COR-L47 (cell line): ENCODE measurements around the gene SBF2.

Source experiments
- DNase-seq: peaks from one replicate; lab custom pipeline; 2025; lab: John Stamatoyannopoulos, UW

SBF2 gene

DNA sequence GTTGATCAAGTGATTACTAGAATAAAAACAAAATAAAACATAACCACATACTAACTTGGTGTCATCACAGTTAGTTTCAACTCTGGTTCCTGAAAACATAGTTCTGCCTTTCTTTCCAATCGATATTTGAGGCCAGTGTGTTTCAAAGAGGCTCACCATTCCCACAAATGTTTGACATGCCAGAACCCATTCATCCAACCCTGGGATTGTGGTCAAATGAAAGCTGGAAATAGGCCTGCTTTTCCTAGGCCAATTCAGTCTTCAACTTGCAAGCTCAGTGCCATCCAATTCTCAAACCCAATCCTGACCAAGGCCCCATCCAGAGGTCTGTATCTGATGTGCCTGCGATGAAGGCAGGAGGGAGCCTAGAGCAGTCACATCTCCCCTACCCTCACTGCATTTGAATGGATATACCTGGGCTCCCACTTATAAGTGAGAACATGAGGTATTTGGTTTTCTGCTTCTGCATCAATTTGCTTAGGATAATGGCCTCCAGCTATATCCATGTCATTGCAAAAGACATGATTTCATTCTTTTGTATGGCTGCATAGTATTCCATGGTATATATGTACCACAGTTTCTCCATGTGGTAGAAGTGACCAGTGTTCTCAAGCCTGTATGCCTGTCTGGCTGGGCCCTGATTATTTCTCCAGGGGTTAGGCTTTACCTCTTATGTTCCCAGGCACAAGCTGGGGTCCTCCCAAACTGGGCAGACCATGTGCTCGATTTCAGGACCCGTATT is 486.9 kb downstream of the SBF2 start:
- no peak for DNase-seq

DNA sequence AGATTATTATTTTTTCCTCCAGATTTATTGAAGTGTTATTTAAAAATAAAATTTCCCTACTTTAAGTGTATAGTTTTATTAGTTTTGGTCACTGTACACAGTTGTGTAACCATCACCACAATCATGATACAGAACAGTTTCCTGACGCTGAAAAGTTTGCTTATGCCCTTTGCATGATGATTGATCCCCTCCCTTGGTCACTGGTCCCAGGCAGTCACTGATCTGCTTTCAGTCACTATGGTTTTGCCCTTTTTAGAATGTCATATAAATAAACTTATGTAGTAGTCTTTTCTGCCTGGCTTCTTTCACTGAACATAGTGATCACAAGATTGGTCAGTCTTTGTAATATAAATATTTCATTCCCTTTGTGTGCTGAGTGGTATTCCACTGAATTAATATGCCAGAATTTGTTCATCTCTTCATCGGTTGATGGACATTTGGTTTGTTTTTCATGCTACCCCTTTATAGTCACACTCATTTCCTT is 489.6 kb downstream of the SBF2 start:
- no peak for DNase-seq

DNA sequence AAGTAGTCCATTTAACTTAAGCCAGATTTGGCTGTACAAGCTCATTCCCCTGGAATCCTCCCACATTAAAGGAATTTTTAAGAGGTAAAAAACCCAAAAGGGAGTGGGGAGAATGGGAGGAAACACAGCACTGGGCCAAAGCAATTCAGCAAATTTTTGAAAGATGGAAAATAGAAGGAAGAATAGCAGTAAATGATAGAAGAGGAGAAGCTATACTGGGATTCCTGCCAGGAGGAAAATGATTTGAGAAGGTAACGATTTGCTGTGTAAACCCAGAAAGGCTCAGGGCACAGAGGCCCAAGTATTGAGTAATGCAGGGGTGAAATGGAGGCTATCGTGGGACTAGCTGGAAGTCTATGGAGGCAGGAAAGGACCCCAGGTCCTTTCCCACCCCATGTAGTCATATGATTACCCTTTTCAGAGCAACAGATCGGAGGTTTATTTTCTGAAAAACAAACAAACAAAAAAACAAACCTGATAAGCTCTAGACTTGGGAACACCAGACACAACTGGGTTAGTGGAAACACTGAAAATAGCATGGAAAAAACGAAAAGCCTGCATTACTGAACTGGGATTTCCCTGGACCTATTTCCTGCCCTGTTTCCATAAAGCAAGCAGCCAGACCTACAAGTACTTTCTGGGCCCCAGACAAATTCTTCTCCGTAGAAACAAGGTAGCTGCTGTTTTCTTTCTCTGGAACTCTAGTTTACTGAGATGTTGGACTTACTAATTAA is 490.2 kb downstream of the SBF2 start:
- DNase-seq: no peak

DNA sequence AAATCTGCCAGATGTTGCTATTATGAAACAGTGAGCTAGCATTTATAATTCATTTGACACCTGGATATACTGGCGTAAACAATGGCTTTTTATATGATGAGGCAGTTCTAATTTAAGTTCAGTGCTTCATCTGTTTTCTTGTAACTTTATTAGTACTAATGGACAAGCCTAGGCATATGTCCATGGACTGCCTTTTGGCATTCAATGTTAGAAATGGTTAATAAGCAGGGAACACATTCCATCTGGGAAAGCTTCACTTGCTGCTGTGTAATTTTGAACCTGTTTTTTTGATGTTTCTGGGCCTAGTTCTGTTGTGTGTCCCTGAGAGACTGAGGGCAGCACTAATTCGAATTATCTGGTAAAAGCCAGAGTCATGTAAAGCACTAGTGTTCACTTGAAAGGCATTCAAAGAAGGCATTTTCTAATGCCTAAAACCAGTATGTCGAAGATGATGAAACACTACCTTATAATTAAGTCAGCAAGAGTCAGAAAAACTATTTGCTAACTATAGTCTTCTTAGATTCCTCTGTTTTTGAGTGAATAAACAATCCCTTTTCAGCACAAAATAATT is 491.6 kb downstream of the SBF2 start:
- no peak for DNase-seq

DNA sequence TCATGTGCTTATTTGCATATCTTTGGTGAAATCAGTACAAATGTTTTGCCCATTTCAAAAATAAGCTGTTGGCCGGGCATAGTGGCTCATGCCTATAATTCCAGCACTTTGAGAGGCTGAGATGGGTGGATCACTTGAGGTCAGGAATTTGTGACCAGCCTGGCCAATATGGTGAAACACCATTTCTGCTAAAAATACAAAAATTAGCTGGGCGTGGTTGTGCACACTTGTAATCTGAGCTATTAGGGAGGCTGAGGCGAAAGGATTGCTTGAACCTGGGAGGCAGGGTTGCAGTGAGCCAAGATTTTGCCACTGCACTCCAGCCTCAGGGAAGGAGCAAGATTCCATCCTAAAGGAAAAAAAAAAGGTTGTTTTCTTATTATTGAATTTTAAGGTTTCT is 494.1 kb downstream of the SBF2 start:
- no peak for DNase-seq

DNA sequence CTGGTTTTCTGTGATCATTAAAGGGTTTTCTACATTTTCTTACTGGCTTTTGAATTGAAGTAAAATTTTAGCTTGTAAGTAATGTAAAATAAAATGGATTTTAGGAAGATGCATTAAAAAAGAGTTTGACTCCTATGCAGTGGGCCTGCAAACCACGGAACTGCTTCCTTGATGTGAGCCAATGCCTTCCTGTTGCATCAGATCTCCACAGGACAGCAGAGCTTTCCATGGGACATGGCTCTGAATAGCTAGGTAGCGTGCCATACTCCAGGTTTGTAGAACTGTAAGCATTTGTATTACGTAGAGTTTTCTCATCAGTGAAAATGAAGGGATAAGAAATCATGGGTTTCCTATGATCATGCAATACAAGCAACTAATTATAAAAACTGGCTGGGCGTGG is 496.7 kb downstream of the SBF2 start:
- no peak for DNase-seq

DNA sequence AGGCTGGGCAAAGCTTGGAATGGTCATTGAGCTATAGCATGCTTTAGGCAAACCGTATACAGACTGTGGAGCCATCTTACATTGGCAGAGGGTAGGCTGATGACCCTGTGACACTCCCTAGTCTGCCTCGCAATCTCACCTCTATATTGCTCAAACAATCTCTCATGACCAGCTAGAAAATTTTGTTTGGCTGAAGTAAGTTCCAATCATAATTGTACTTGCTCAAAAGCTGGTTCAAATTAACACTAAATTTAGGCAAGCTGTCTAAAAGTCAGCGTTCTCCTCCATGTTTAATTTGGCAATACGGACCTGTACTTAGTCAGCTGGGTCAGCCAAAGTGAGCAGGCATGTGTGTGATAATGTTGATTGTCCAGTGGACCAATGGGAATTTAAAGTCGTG is 497.2 kb downstream of the SBF2 start:
- no peak for DNase-seq

DNA sequence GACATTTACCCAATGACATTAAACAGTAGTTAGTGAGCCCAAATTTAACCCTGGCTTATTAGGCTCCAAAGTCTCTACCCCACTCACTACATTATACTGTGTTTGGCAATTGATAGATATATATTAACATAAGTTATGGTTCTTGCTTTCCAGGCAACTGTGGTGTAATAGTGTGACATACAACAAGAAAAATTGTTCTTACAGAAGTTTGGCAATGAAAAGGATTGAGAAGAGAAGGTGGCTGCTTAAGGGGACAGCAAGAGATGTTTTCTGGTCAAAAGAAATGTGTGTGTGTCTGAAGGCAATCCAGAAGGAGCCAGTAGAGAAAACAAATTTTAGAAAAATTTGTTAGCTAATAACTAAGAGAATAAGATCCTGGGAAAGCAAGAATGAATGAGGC is 497.8 kb downstream of the SBF2 start:
- no peak for DNase-seq

- no peak for DNase-seq
These were observed 503.3 kb downstream of the SBF2 start for GRCh38 chr11:9790703-9791102.

DNA sequence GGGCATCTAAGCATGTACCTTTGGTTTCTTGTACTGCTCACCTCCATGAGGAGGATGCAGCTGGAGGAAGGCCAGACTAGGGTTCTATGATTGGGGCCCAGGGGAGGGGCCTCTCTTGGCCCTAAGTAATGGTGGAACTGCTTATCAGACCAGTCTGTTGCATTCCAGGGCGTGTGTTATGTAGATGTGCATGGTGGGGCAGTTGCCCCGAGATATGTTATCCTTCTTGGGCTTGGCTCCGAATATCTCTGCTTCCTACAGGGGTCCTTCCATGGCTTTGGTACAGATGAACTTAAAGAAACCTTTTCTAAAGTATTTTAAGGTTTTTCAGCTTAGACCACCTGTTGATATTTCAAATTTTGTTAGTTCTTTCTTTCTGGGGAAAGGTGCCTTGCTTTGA is 504.1 kb downstream of the SBF2 start:
- no peak for DNase-seq

- no peak for DNase-seq
These were observed 506.0 kb downstream of the SBF2 start for GRCh38 chr11:9787981-9788521.

DNA sequence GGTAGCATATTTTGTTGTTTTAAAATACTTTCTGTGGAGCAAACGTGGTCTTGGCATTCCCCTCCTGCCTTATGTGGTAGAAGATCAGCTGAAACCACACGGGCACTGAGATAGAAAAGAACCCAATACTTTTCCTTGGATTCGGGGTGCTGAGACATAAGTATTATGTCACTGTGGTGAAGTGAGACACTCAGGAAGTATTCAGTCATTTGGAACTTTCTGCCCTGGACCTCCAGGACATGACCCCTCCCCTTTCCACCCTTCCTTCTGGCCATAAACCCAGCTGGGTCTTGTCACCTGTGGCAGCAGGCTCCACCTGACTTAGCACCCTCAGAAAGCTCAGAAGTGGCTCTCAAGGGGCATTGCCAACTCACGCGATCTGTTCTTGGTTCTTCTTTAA is 506.8 kb downstream of the SBF2 start:
- no peak for DNase-seq

- DNase-seq: no peak
These were observed 509.3 kb downstream of the SBF2 start for GRCh38 chr11:9784602-9785315.

GRCh38 chr11:9783986-9784385 is 510.0 kb downstream of the SBF2 start:
- no peak for DNase-seq

DNA sequence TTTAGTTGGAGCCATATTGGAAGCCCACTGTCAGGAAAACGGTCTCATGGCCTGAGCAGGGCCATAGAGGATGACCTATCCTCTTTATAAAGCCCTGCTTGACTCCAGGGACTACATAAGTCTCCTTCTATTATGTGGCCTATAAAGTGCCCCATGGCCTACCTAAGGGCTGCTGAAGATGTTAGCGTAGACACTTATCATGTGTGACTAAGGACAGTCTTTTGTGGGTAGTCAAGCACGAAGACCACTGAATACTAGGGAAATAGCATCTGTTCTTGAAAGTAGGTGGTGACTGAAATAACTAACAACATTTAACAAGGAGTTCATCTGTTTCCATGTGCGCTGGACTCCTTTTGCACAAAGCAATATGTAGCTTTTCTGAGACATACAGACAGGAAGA is 513.1 kb downstream of the SBF2 start:
- DNase-seq: no peak

GRCh38 chr11:9777525-9777924 is 516.5 kb downstream of the SBF2 start:
- DNase-seq: no peak

- no peak for DNase-seq
These were observed 517.0 kb downstream of the SBF2 start for GRCh38 chr11:9777066-9777465.

- DNase-seq: no peak
These were observed 517.8 kb downstream of the SBF2 start for GRCh38 chr11:9776203-9776602.

DNA sequence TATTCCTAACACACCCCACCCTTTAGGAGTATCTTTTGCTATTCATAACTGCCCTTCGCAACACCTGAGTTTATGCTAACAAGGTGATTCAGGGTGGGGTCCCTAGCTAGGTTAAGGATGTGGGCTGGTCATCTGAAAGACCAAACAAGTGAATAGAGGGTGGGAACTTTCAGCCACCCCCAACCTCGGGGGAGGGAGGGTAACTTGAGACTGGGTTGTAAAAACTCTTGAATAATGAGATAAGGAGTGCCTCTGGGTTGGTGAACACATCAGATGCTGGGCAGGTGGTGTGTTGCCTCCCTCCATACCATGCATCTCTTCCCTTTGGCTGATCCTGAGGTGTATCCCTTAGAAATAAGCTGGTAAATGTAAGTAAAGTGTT is 518.6 kb downstream of the SBF2 start:
- DNase-seq: no peak

- no peak for DNase-seq
These were observed 519.2 kb downstream of the SBF2 start for GRCh38 chr11:9774591-9775397.

- DNase-seq: no peak
These were observed 519.9 kb downstream of the SBF2 start for GRCh38 chr11:9774109-9774508.

DNA sequence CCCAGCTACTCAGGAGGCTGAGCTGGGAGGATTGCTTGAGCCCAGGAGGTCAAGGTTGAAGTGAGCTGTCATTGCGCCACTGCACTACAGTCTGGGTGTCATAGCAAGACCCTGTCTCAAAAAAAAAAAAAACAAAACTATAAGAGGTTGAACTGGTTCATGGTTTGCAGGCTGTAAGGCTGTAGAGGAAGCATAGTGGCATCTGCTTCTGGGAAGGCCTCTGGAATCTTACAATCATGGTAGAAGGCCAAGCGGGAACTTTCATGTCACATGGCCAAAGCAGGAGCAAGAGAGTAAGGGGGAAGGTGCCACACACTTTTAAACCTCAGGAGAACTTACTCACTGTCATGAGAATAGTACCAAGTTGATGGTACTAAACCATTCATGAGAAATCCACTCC is 520.5 kb downstream of the SBF2 start:
- DNase-seq: no peak
